T-helper 9 cell (primary cell): ENCODE measurements around the gene GRID2IP.
A peak's percentile ranks its signal among the peaks of the same experiment; 100 is the strongest.

Source experiments
- DNase-seq: peaks from one replicate; pipeline ENCODE4 v3.0.0-alpha.2; 2020

GRID2IP gene

GRCh38 chr7:6516387-6516983 lies 34.8 kb downstream of the GRID2IP start:
- peak; percentile 53 for DNase-seq

- DNase-seq = no peak
Observed at GRCh38 chr7:6513541-6513940, 37.7 kb downstream of the GRID2IP start.

DNA sequence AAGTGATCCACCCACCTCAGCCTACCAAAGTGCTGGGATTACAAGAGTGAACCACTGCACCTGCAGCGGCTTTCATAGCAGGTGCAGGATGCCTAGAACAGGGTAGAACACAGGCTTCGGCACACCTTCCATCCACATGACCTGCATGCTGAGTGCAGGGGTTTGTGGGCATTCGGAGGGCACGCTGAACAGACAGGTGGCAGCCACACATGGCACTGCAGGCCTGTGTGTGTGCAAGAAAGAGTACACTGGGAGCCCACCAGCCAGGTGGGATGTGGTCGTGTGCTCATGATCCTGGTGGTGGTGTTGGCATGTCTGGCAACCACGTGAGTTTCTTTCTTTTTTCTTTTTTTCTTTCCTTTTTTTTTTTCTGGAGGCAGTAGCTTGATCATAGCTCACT lies 38.4 kb downstream of the GRID2IP start:
- no peak for DNase-seq

- DNase-seq = no peak
Observed at GRCh38 chr7:6510476-6511133, 40.7 kb downstream of the GRID2IP start.

GRCh38 chr7:6508950-6509349 lies 42.3 kb downstream of the GRID2IP start:
- no peak for DNase-seq

GRCh38 chr7:6508539-6508938 lies 42.7 kb downstream of the GRID2IP start:
- DNase-seq = no peak

GRCh38 chr7:6507906-6508305 lies 43.4 kb downstream of the GRID2IP start:
- DNase-seq = no peak

GRCh38 chr7:6505685-6506559 lies 45.3 kb downstream of the GRID2IP start:
- no peak for DNase-seq

GRCh38 chr7:6504996-6505395 lies 46.3 kb downstream of the GRID2IP start:
- no peak for DNase-seq

DNA sequence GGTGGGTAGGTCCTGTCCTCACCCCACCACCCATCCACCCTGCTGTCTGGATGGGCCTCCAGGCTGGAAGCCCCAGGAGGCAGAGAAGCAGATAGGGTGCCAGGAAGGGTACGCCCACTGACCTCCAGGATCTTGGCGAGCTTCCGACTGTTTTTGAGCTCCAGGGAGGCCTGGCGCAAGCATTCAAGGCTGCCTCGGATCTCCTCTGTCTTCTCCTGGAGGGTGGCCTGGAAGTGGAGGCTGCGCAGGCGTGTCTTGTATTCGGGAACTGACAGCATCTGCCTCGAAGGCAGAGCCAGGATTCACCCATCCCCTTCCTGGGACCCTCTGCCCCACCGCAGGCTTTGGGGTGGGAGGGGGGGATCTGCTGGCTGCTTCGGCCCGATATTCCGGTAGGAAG lies 48.4 kb downstream of the GRID2IP start:
- no peak for DNase-seq

DNA sequence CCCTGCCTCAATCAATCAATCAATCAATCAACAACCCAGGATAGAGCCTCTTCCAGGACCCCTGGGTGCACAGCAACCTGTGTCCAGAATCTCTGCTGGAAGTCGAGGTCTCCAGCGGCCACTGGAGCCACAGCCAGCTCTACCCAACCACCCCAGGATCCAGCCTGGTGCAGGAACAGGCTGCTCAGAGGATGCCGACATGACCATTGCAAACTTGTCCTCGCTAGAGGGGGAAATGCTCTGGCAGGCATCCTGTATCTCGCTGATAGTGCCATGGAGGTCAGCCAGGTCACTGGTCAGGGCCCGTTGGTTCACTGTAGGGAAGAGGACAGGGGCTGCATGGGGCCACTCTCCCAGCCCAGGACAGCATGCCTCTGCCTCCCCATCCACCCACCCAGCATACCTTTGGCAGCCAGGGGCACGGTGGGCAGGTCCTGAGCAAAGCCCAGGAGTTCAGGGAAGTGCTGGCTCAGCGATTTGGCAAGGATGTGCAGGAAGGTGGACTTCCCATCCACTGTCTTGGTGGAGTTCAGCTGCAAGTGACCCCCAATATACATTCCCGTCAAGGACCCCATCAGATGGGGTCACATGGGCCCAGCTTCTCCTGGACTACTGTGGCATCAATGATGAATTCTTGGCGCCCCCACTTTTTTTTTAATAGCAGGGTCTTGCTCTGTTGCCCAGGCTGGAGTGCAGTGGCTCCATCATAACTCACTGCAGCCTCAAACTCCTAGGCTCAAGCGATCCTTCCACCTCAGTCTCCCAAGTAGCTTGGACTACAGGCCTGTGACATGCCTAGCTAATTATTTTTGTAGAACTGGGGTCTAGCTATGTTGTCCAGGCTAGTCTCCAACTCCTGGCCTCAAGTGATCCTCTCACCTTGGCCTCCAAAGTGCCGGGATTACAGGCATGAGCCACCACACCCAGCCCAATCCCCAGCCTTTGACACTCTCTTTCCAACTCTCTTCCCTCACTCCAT lies 49.4 kb downstream of the GRID2IP start:
- DNase-seq = no peak

DNA sequence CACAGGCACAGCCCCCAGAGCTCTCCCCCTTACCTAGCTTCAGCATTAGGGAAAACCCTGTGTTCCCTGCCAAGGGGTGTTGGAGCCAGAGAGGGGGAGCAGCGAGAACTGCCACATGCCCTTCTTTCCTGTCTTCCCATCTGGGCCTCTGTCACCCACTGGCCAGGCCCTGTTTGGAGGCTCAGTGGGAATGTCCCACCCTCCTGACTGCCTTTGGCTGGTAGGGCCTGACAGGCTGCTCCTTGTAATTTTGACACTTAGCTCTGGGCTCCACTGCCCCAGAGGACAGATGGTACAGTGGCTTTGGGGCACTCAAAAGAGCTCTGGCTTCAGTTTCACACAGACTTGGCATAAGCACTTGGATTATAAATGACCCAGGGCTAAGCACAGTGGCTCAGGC lies 50.6 kb downstream of the GRID2IP start:
- DNase-seq = no peak

DNA sequence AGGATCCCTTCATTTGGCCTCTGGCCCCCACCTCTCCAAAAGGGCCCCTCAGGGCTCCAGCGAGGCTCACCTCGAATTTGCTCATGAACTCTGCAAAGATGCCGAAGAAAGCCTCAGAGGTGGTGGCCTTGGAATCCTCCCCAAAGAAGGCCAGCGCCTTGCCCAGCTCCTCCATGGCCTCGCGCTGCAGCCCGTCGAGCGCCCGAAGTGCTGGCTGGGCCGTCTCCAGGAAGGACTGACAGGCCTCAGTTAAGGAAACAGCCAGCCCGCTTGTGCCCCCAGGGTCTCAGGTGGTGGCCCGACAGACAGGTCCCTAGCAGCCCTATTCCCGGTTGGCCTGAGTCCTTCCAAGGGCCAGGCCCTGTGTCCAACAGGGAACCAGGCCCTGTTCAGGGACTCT lies 53.3 kb downstream of the GRID2IP start:
- no peak for DNase-seq

DNA sequence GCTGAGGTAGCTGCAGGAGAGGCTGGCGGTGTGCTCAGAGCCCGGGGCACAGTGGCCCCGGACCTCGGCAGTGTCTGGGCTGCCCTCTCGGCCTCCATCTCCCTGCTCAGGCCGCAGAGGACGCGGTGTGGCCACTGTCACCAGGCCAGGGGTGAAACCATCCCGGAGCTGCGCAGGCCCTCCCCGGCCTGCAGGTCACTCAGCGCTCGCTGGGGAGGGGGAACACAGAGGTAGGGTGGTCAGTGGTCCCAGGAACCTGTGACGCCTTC lies 53.7 kb downstream of the GRID2IP start:
- no peak for DNase-seq

DNA sequence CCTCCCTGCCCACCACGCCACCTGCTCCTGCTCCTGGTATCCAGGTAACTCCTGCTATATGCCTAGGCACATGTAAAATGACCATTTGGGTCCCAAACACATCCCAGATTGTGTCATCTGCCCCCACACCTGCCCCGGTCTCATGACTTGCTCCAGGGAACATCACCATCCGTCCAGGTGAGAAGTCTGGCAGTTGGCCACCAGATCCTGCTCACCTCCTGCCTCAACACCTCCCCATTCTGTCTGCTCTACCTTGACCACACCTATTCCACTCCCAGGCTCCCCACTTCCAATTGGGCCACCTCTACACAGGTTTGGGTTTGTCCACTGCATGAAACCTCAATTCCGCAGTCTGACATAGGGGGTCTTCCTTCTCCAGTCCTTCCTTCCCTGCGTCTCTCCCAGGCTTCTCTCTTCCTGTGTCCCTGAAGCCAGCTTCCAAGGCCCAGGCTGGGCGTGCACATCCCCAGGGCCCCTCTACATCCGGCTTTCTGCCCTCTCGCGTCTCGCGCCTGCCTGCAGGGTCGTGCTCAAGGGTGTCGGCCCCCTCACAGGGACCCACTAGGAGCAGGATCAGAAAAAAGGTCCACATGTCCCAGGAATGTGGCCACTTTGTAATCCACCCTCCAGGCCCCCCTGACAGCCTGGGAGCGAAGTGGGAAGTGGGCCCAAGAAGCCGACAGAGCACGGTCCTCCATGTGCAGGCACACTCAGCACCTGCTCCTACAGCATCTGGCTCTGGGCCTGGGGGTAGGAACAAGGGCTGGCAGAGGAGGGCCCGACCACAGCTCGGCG lies 54.2 kb downstream of the GRID2IP start:
- no peak for DNase-seq

DNA sequence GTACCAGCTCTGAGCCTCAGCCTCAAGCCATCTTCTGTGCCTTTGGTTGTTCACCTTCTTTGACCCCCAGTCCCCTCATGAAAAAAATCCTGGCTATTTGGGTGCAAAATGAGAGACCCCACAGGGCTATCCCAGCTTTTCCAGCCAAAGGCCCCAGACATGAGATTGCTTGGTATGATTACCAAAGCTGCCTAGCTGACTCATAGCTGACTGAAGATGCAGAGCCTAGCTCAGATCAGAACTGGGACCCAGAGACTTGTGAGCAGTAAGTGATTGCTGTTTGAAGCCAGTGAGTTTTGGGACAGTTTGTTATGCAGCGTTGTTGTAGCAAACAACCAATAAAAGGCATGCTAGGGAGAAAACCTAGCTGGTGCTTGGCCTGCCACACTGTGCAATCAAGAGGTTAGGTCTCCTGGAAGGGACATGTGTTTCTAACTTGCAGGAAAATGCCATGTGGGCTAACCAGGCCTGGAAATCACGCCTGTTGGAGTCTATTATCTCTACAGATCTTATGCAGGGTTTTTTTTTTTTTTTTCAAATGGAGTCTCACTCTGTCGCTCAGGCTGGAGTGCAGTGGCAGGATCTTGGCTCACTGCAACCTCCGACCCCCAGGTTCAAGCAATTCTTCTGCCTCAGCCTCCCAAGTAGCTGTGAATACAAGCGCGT lies 55.5 kb downstream of the GRID2IP start:
- DNase-seq = no peak

DNA sequence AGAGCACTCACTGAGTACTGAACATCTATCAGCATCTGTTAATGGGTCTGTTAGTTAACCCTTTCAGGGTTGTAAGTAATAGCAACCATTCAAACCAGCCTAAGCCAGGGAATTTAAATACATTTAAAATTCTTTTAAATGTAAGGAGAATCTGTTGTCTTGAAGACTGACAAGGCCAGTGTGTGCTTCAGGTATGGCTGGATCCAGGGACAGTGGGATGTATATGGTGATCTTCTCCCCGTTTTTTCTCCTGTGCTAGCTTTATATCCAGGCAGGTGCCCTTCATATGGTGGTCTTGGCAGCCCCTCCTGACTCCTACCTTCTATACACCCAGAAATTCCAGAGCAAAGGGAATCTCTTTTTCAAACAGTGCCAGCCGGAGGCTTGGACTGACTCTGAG lies 56.9 kb downstream of the GRID2IP start:
- no peak for DNase-seq

DNA sequence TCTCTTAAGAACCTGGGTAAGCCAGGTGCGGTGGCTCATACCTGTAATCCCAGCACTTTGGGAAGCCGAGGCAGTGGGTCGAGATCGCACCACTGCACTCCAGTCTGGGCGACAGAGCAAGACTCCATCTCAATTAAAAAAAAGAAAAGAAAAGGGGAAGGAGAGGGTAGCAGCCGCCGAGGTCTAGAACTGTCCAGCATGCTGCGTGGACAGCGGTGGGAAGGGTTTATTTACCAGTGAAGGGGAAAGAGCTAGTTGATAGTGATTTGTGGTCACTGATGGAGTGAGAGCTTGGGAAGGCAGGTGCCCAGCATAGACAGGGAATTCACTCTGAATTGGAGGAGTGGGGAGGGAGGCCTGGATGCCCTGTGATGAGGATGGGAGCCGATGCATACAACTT lies 60.1 kb downstream of the GRID2IP start:
- no peak for DNase-seq

DNA sequence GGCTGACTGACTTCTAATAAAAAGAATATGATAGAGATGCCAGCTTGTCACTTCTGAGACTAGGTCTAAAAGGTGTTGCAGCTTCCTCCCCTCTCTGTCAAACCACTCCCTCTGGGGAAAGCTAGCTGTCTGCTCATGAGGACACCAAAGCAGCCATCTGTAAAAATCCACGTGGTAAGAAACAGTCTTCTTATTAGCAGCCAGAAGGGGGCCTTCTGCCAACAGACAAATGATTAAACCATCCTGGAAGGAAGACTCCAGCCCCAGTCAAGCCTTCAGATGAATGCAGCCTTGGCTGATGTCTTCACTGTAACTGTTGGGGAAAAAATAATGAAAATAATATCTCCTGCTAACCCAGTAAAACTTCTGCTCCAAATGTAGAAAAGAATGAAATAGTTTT lies 61.6 kb downstream of the GRID2IP start:
- DNase-seq = no peak

DNA sequence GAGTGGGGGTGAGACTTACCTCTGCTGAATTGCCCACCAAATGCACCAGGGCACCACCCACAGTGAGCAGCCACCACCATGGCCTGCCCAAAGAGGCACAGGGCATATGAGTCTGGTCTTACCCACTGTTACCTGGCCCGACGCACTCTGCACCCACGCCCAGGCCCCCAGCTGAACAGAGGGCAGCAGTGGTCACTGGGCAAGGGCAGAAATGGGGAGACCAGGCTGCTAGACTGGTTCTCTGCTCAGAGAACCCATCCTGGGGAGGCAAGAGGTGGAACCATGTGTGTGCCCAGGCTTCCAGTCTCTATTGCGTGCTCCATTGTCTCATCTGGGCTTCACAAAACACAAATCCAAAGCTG lies 64.1 kb downstream of the GRID2IP start:
- DNase-seq = no peak

DNA sequence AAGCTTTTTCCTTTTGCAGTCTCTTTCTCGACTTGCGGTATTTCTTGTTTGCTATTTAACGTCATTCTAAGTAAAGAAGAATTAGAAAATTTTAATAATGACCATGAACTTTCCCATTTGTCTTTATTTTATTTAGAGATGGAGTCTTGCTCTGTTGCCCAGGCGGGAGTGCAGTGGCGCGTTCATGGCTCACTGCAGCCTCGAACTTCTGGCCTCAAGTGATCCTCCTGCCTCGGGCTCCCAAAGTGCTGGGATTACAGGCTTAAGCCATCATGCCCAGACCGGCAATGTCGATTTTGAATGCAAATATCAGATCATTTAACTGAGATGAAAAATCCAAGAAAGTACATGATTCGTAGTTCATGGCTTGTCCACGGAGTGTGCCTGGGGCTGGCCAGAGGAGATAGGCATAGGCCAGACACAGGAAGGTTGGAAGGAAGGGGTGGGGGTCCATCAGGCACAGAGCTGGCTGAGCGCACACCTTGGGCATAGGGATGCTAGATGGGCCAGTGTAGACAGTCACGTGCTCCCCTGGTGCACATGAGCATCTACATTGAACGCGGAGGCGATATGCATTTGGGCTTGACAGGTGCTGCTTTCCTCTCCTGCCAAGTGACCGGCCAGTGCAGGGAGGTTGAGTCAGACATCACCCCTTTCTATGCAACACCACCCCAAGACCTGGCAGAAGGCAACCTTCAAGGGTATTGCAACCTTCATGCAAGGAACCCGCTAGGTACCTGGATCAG lies 64.7 kb downstream of the GRID2IP start:
- no peak for DNase-seq
